WTC11 (cell line): Measurements from ENCODE around the gene MTUS2.

Source experiments
- CREB1 ChIP-seq: sonication (generic); formaldehyde crosslinking; IDR thresholded peaks from 2 replicates; pipeline ENCODE4 v1.8.0; 2023; ENCODE audit warnings: mild to moderate bottlenecking, missing genetic modification reagents
- CTCF ChIP-seq: fragments of 200-600 bp; IDR thresholded peaks from 2 replicates; pipeline ENCODE4 v1.8.0; 2022; ENCODE audit warnings: antibody characterized with exemption
- ELF4 ChIP-seq: sonication (generic); formaldehyde crosslinking; IDR thresholded peaks from 2 replicates; pipeline ENCODE4 v1.8.1; 2022; ENCODE audit warnings: low read depth, mild to moderate bottlenecking, moderate library complexity, missing genetic modification reagents
- ETV6 ChIP-seq: sonication (generic); formaldehyde crosslinking; IDR thresholded peaks from 2 replicates; pipeline ENCODE4 v1.8.1; 2022; ENCODE audit warnings: mild to moderate bottlenecking, missing genetic modification reagents
- FOXP4 ChIP-seq: sonication (generic); formaldehyde crosslinking; IDR thresholded peaks from 2 replicates; pipeline ENCODE4 v1.8.0; 2022; ENCODE audit warnings: mild to moderate bottlenecking, missing genetic modification reagents
- HMGXB4 ChIP-seq: sonication (generic); formaldehyde crosslinking; IDR thresholded peaks from 2 replicates; pipeline ENCODE4 v1.8.1; 2023; ENCODE audit warnings: mild to moderate bottlenecking, moderate library complexity, missing genetic modification reagents
- JUN ChIP-seq: sonication (generic); formaldehyde crosslinking; IDR thresholded peaks from 2 replicates; pipeline ENCODE4 v1.8.0; 2023; ENCODE audit warnings: mild to moderate bottlenecking, missing genetic modification reagents
- MAX ChIP-seq: sonication (generic); formaldehyde crosslinking; IDR thresholded peaks from 2 replicates; pipeline ENCODE4 v1.8.0; 2022; ENCODE audit warnings: mild to moderate bottlenecking, missing genetic modification reagents
- NFYB ChIP-seq: sonication (generic); formaldehyde crosslinking; conservative IDR thresholded peaks from 2 replicates; pipeline ENCODE4 v1.8.0; 2022; ENCODE audit warnings: low read depth, missing genetic modification reagents
- TEAD4 ChIP-seq: sonication (generic); formaldehyde crosslinking; IDR thresholded peaks from 2 replicates; pipeline ENCODE4 v1.8.0; 2022; ENCODE audit warnings: mild to moderate bottlenecking, missing genetic modification reagents
- ZNF263 ChIP-seq: sonication (generic); formaldehyde crosslinking; IDR thresholded peaks from 2 replicates; pipeline ENCODE4 v1.8.1; 2022; ENCODE audit warnings: low read depth, mild to moderate bottlenecking, moderate library complexity, missing genetic modification reagents
- ZNF512 ChIP-seq: sonication (generic); formaldehyde crosslinking; IDR thresholded peaks from 2 replicates; pipeline ENCODE4 v1.8.1; 2022; ENCODE audit warnings: missing genetic modification reagents, borderline replicate concordance

- no peak for TF ChIP-seq TEAD4
- TF ChIP-seq ELF4 (CRISPR knock-in tag), result no peak
- no peak for TF ChIP-seq MAX (CRISPR knock-in tag)
- TF ChIP-seq NFYB, result no peak
- no peak for TF ChIP-seq HMGXB4 (CRISPR knock-in tag)
- no peak for TF ChIP-seq CTCF
- TF ChIP-seq CREB1 (CRISPR knock-in tag), result no peak
- TF ChIP-seq ZNF263 (CRISPR knock-in tag), result no peak
- no peak for TF ChIP-seq FOXP4 (CRISPR knock-in tag)
- TF ChIP-seq JUN (CRISPR knock-in tag), result no peak
- no peak for TF ChIP-seq ZNF512 (CRISPR knock-in tag)
- TF ChIP-seq ETV6 (CRISPR knock-in tag), result no peak
These were observed 440.5 kb downstream of the MTUS2 start for GRCh38 chr13:29260684-29261083.
